ENCODE measurements around the gene REEP6. TPM values are rescaled to one million over a fixed set of nuclear protein-coding genes. Genes with fewer than 3 reads are reported as not detected.

Gene REEP6
- total RNA-seq, 1 experiment from 2014 or later, result 10.5 TPM

- Histone ChIP-seq H3K23me2 (ENCODE audit: insufficient read length, low read depth, low read length, poor library complexity, severe bottlenecking) (peaks cover 9% of the 10 kb centered on the region), H3K27me3 (ENCODE audit: insufficient read depth, low read length) (peaks cover 61% of the 10 kb centered on the region), H3K79me2 (ENCODE audit: insufficient read depth, low read length) (no peaks in the 10 kb centered on the region), H4K5ac (ENCODE audit: insufficient read length, low read depth, low read length) (no peak overlapping the region), H3K4ac (ENCODE audit: low read depth, low read length) (no peak overlapping the region), H3K9ac (ENCODE audit: extremely low read depth, insufficient read length, low read length) (no peak overlapping the region), H3T11ph (ENCODE audit: low read length) (no peak overlapping the region), H3K18ac (ENCODE audit: insufficient read length, low read depth, low read length) (no peak overlapping the region), H2BK5ac (ENCODE audit: insufficient read length, low read length) (no peak overlapping the region), H3K23ac (ENCODE audit: insufficient read length, low read depth, low read length) (no peak overlapping the region), H3K56ac (ENCODE audit: insufficient read length, low read depth, low read length) (no peak overlapping the region), H4K8ac (replicated peaks; ENCODE audit: insufficient read length, low read depth, low read length) (no peak overlapping the region), H2AK5ac (ENCODE audit: insufficient read length, low read length) (no peak overlapping the region), H2BK120ac (ENCODE audit: low read depth, low read length, poor library complexity, severe bottlenecking) (no peak overlapping the region), H2BK20ac (ENCODE audit: low read depth, low read length, poor library complexity, severe bottlenecking) (no peak overlapping the region), H4K20me1 (ENCODE audit: control insufficient read depth, insufficient read depth, insufficient read length) (peaks cover 3% of the 10 kb centered on the region), H3K14ac (ENCODE audit: insufficient read depth, low read length) (no peak overlapping the region), H2AFZ (ENCODE audit: low read length) (no peak overlapping the region), H3K27ac (ENCODE audit: insufficient read length, low read depth, low read length) (no peak overlapping the region), H4K91ac (ENCODE audit: insufficient read length, low read depth, low read length) (no peak overlapping the region), H2BK12ac (ENCODE audit: insufficient read length, low read depth, low read length) (no peak overlapping the region), H3K4me2 (ENCODE audit: insufficient read depth, insufficient read length, low read length) (no peak overlapping the region), H3K4me1 (ENCODE audit: insufficient read depth, low read length) (no peaks in the 10 kb centered on the region), H3K9me3 (ENCODE audit: control insufficient read depth, low read depth, low read length) (no peaks in the 10 kb centered on the region), H3K79me1 (ENCODE audit: insufficient read depth, low read depth, low read length, poor library complexity, severe bottlenecking) (no peaks in the 10 kb centered on the region), H2BK15ac (ENCODE audit: low read depth, low read length) (no peak overlapping the region)
- no CpG with 5 or more reads among the region's 49 CpGs for WGBS (ENCODE audit: extremely low coverage, insufficient read length, low lambda C conversion rate)
- Mint-ChIP-seq H3K9me3 (no peaks in the 10 kb centered on the region), H3K4me1 (peaks cover 2 to 9% of the 10 kb centered on the region in 2 experiments; a peak in 3 of 4 replicates), H3K27me3 (ENCODE audit: low read depth) (peaks cover 83% of the 10 kb centered on the region), H3K4me3 (peak overlapping the region; percentile 8 to 67; a peak in 1 of 5 replicates), H3K36me3 (ENCODE audit: insufficient read depth in 1 of 3, low read depth in 3 of 3) (no peaks in the 10 kb centered on the region), H3K27ac (no peak overlapping the region)
- TF ChIP-seq, protein P1, sequence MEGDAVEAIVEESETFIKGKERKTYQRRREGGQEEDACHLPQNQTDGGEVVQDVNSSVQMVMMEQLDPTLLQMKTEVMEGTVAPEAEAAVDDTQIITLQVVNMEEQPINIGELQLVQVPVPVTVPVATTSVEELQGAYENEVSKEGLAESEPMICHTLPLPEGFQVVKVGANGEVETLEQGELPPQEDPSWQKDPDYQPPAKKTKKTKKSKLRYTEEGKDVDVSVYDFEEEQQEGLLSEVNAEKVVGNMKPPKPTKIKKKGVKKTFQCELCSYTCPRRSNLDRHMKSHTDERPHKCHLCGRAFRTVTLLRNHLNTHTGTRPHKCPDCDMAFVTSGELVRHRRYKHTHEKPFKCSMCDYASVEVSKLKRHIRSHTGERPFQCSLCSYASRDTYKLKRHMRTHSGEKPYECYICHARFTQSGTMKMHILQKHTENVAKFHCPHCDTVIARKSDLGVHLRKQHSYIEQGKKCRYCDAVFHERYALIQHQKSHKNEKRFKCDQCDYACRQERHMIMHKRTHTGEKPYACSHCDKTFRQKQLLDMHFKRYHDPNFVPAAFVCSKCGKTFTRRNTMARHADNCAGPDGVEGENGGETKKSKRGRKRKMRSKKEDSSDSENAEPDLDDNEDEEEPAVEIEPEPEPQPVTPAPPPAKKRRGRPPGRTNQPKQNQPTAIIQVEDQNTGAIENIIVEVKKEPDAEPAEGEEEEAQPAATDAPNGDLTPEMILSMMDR (conservative IDR thresholded peaks at IDR 0.05), result no peak
- DNase-seq, result no peak
Measured at GRCh38 chr19:1468274-1468820, 22.6 kb upstream of the REEP6 start.
